Keratinocyte (primary cell): Measurements from ENCODE around the gene NEB.

Experiments used
- EZH2 ChIP-seq: IDR thresholded peaks from one replicate; pipeline ENCODE4 v1.6.1; 2012; ENCODE audit warnings: inconsistent platforms, mild to moderate bottlenecking, low read length, moderate library complexity
- TF ChIP-seq, protein P1 (sequence below), 3 experiments: IDR thresholded peaks in 1 of 3; conservative IDR thresholded peaks in 1 of 3; optimal IDR thresholded peaks in 1 of 3; 2 replicates in 2 of 3; 3 replicates in 1 of 3; pipeline versions ENCODE3 to v1.5.1; 2011; ENCODE audit warnings: low read length in 3 of 3, mild to moderate bottlenecking in 3 of 3, moderate library complexity in 2 of 3, control low read depth in 1 of 3, inconsistent platforms in 1 of 3; ENCODE audit not compliant: insufficient read depth in 2 of 3; ENCODE audit errors: extremely low read depth in 1 of 3

DNA sequence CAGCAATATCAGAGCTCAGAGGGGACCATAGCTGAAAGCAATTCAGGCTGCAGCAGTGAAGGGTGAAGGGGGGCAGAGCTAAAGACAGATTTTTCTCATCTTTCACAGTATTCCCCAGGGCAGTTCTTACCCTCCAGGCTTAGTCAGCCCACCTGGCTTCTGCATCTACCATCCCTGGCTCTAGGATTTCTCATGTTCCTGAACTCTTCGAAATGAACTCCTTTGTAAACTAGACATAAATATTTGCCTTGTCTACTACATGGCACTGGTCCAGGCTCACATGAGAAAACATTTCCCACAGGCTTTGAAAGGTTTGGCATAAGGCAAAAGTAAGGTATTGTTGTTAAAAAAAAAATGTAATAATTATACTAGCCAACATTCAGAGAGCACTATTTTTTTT, 23.6 kb upstream of the NEB start:
- TF ChIP-seq, protein P1, sequence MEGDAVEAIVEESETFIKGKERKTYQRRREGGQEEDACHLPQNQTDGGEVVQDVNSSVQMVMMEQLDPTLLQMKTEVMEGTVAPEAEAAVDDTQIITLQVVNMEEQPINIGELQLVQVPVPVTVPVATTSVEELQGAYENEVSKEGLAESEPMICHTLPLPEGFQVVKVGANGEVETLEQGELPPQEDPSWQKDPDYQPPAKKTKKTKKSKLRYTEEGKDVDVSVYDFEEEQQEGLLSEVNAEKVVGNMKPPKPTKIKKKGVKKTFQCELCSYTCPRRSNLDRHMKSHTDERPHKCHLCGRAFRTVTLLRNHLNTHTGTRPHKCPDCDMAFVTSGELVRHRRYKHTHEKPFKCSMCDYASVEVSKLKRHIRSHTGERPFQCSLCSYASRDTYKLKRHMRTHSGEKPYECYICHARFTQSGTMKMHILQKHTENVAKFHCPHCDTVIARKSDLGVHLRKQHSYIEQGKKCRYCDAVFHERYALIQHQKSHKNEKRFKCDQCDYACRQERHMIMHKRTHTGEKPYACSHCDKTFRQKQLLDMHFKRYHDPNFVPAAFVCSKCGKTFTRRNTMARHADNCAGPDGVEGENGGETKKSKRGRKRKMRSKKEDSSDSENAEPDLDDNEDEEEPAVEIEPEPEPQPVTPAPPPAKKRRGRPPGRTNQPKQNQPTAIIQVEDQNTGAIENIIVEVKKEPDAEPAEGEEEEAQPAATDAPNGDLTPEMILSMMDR (optimal IDR thresholded peaks at IDR 0.05 in 1 of 3, IDR thresholded peaks at IDR 0.05 in 1 of 3, conservative IDR thresholded peaks at IDR 0.05 in 1 of 3; ENCODE audit: extremely low read depth in 1 of 3, insufficient read depth in 2 of 3, low read length in 3 of 3) = no peak
- no peak for TF ChIP-seq EZH2
